Measurements from ENCODE around the gene AFMID.
"Not testable (repeated sequence)": the region's sequence is repeated elsewhere in the genome, so short reads cannot be mapped to it uniquely, and the experiment has no call there.

Gene AFMID

GRCh38 chr17:78232859-78233173 lies 45.7 kb downstream of the AFMID start:
- no peak for DNase-seq (ENCODE audit: extremely low read depth, low read depth)
- TF ChIP-seq, protein P1, sequence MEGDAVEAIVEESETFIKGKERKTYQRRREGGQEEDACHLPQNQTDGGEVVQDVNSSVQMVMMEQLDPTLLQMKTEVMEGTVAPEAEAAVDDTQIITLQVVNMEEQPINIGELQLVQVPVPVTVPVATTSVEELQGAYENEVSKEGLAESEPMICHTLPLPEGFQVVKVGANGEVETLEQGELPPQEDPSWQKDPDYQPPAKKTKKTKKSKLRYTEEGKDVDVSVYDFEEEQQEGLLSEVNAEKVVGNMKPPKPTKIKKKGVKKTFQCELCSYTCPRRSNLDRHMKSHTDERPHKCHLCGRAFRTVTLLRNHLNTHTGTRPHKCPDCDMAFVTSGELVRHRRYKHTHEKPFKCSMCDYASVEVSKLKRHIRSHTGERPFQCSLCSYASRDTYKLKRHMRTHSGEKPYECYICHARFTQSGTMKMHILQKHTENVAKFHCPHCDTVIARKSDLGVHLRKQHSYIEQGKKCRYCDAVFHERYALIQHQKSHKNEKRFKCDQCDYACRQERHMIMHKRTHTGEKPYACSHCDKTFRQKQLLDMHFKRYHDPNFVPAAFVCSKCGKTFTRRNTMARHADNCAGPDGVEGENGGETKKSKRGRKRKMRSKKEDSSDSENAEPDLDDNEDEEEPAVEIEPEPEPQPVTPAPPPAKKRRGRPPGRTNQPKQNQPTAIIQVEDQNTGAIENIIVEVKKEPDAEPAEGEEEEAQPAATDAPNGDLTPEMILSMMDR (IDR thresholded peaks at IDR 0.05; ENCODE audit: low read depth, low read length) = no peak

DNA sequence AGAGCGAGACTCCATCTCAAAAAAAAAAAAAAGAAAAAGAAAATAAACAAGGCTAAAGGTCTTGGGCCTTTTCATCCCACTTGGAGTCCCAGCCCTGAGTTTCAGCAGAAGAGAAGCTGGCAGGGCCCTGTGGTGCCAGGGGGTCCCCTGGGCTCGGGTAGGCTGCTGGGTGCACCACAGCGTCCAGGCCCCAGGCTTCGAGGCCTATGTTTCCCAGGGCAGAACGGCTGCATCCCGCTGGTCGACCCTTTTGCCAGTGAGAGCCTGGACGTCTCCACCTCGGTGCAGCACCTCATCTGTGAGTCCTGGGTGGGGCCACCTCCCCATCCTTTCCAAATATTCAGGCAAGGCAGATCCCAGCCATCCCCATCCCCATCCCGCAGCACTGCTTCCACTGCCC lies 46.5 kb downstream of the AFMID start:
- DNase-seq (ENCODE audit: extremely low read depth, low read depth) = no peak
- TF ChIP-seq, protein P1 (IDR thresholded peaks at IDR 0.05; ENCODE audit: low read depth, low read length) = no peak

- DNase-seq (ENCODE audit: extremely low read depth, low read depth) = no peak
- TF ChIP-seq, protein P1 (IDR thresholded peaks at IDR 0.05; ENCODE audit: low read depth, low read length) = no peak
These were observed 47.2 kb downstream of the AFMID start for GRCh38 chr17:78234261-78234865.

DNA sequence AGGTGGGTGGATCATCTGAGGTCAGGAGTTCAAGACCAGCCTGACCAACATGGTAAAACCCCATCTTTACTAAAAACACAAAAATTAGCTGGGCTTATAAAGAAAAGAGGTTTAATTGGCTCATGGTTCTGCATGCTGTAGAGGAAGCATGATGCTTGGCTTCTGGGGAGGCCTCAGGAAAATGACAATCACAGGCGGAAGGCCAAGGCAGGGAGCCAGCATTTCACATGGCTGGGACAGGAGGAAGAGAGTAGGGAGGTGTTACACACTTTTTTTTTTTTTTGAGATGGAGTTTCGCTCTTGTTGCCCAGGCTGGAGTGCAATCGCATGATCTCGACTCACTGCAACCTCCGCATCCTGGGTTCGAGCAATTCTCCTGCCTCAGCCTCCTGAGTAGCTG lies 47.9 kb downstream of the AFMID start:
- not testable (repeated sequence) for DNase-seq (ENCODE audit: extremely low read depth, low read depth)

DNA sequence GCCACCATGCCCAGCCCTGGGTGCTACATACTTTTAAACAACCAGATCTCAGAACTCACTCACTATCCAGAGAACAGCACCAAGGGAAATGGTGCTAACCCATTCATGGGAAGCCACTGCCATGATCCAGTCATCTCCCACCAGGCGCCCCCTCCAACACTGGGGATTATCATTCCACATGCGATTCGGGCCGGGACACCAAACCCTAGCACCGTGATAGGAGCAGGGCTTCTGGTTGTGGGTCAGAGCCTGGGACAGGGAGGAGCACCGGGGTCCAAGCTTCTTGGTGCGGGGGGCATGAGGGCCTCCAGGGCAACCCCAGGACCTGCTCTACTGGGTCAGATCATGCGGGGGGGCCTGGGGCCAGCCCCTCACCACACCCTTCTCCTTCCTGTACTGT lies 48.7 kb downstream of the AFMID start:
- TF ChIP-seq, protein P1 (IDR thresholded peaks at IDR 0.05; ENCODE audit: low read depth, low read length) = no peak
- DNase-seq (ENCODE audit: extremely low read depth, low read depth) = no peak

DNA sequence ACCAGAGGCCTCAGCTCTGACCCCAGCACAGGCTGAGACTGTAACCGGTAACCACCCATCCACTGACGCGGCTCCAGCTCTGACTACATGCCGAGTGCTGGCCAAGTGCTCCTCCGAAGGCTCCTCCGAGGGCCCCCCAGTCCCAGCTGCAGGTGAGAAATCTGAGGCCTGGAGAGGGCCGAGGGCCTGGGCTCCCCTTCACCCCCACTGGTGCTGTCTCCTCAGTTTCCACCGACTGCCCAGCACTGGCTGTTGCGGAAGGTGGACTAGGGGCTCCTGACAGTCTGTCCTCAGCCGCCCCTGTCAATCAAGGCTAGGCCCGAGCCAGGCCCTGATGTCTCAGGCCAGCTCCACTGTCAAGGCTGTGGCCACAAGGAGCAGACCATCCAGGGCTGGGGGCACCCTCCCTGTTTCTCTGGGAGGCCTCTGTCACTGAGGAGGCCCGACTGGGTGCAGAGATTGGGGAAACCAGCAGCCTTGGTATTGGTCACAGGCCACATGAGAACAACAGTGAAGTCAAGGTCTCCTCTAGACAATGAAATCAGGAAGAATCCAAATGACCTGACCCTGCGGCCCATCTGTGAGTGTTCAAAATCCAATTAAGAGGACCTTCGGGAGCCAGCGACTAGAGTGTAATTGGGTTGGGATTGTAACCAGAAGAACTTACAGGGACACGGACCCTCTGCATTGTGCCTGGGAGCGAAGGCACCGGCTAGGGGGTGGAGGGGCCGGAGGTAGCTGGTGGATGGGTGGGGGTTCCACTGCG lies 49.4 kb downstream of the AFMID start:
- TF ChIP-seq, protein P1 (IDR thresholded peaks at IDR 0.05; ENCODE audit: low read depth, low read length) = no peak
- no peak for DNase-seq (ENCODE audit: extremely low read depth, low read depth)

- DNase-seq (ENCODE audit: extremely low read depth, low read depth) = no peak
- TF ChIP-seq, protein P1 (IDR thresholded peaks at IDR 0.05; ENCODE audit: low read depth, low read length) = no peak
These were observed 50.3 kb downstream of the AFMID start for GRCh38 chr17:78237401-78238012.

Data from AG09319 (cell line).